OCI-LY1 (cell line): Measurements from ENCODE around the gene ALS2.
"Not testable (repeated sequence)": the region's sequence is repeated elsewhere in the genome, so short reads cannot be mapped to it uniquely, and the experiment has no call there.

Source experiments
- H2AFZ ChIP-seq: fragments of 200-600 bp; sonication (generic), shearing (Covaris generic); 2 replicates; pipeline ENCODE4 v1.6.0; 2014; ENCODE audit warnings: antibody characterized with exemption, mild to moderate bottlenecking, low read length
- H3F3A ChIP-seq: fragments of 200-600 bp; sonication (generic), shearing (Covaris generic); 2 replicates; pipeline ENCODE4 v1.6.0; 2014; ENCODE audit warnings: mild to moderate bottlenecking, antibody characterized with exemption, low read length, moderate library complexity; ENCODE audit not compliant: insufficient read depth
- H3K27ac ChIP-seq: fragments of 200-600 bp; sonication (generic); 2 replicates; pipeline ENCODE4 v1.5.1; 2014; ENCODE audit warnings: low read length, mixed run types, mild to moderate bottlenecking, low read depth; ENCODE audit not compliant: poor library complexity, severe bottlenecking
- H3K27me3 ChIP-seq: fragments of 200-600 bp; sonication (generic); 2 replicates; pipeline ENCODE4 v1.6.0; 2014; ENCODE audit warnings: antibody characterized with exemption, mild to moderate bottlenecking, low read length, moderate library complexity; ENCODE audit not compliant: insufficient read depth
- H3K36me3 ChIP-seq: fragments of 200-600 bp; sonication (generic); 2 replicates; pipeline ENCODE4 v1.6.1; 2014; ENCODE audit warnings: mild to moderate bottlenecking, antibody characterized with exemption, low read length, moderate library complexity, mixed read lengths; ENCODE audit not compliant: insufficient read depth
- H3K4me1 ChIP-seq: fragments of 200-600 bp; sonication (generic); 2 replicates; pipeline ENCODE4 v1.5.1; 2014; ENCODE audit warnings: mild to moderate bottlenecking, low read length, moderate library complexity; ENCODE audit not compliant: insufficient read depth, severe bottlenecking
- H3K4me2 ChIP-seq: fragments of 200-600 bp; sonication (generic), shearing (Covaris generic); 2 replicates; pipeline ENCODE4 v1.6.1; 2014; ENCODE audit warnings: low read length
- H3K4me3 ChIP-seq: fragments of 200-600 bp; sonication (generic); 2 replicates; pipeline ENCODE4 v1.5.1; 2014; ENCODE audit warnings: low read length, low read depth, mild to moderate bottlenecking, mixed read lengths; ENCODE audit not compliant: poor library complexity, severe bottlenecking
- H3K79me2 ChIP-seq: fragments of 200-600 bp; shearing (Covaris generic); 2 replicates; pipeline ENCODE4 v1.6.1; 2016; ENCODE audit warnings: mixed run types, low read length, mixed read lengths; ENCODE audit not compliant: insufficient read depth
- H3K9ac ChIP-seq: fragments of 200-600 bp; sonication (generic), shearing (Covaris generic); 2 replicates; pipeline ENCODE4 v1.6.1; 2014; ENCODE audit warnings: mild to moderate bottlenecking, low read length, mixed read lengths
- H3K9me2 ChIP-seq: fragments of 200-600 bp; sonication (generic), shearing (Covaris generic); 2 replicates; pipeline ENCODE4 v1.6.1; 2014; ENCODE audit warnings: low read depth, mild to moderate bottlenecking, low read length, mixed read lengths
- H3K9me3 ChIP-seq: fragments of 200-600 bp; shearing (Covaris generic); 2 replicates; pipeline ENCODE4 v1.6.1; 2014; ENCODE audit warnings: low read length, mixed read lengths
- H4K20me1 ChIP-seq: fragments of 200-600 bp; sonication (generic), shearing (Covaris generic); 2 replicates; pipeline ENCODE4 v1.6.0; 2016; ENCODE audit warnings: mild to moderate bottlenecking, low read length; ENCODE audit not compliant: insufficient read depth
- EZH2 ChIP-seq: fragments of 200-600 bp; sonication (generic), shearing (Covaris generic); IDR thresholded peaks from 2 replicates; pipeline ENCODE4 v1.8.0; 2017; ENCODE audit warnings: borderline replicate concordance, mixed run types, mild to moderate bottlenecking, antibody characterized with exemption, low read length, moderate library complexity, mixed read lengths
- TF ChIP-seq, protein P1 (sequence below): fragments of 200-600 bp; sonication (generic), shearing (Covaris generic); IDR thresholded peaks from 2 replicates; pipeline ENCODE4 v1.5.1; 2017; ENCODE audit warnings: mild to moderate bottlenecking, antibody characterized with exemption, low read length, moderate library complexity, mixed read lengths

ALS2 gene

DNA sequence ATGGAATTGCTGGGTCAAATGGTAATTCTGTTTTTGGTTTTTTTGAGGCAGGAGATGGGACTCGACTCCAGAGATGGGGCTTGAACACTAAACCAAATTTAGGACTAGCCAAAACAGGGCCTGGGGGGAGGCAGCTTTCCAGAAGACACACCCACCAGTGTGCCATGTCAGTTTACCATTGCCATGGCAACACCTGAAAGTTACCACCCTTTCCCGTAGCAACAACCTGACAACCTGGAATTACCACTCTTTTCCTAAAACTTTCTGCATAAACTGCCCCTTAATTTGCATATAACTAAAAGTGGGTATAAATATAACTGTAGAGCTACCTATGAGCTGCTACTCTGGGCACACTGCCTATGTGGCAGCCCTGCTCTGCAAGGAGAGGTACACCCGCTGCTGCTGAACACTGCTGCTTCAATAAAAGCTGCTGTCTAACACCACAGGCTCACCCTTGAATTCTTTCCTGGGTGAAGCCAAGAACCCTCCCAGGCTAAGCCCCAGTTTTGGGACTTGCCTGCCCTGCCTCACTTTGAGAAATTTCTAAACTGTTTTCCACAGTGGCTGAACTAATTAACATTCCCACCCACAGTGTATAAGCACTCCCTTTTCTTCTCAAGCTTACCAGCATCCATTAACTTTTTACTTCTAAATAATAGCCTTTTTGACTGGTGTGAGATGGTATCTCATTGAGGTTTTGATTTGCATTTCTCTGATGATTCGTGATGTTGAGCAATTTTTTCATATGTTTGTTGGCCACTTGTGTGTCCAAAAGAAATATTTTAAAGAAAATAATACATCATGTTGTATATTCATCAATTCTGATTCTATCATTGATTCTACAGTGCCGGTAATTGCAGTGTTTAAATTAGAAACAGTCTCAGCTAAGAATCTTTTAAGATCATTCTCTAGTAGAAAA, 36.2 kb upstream of the ALS2 start:
- TF ChIP-seq, protein P1, sequence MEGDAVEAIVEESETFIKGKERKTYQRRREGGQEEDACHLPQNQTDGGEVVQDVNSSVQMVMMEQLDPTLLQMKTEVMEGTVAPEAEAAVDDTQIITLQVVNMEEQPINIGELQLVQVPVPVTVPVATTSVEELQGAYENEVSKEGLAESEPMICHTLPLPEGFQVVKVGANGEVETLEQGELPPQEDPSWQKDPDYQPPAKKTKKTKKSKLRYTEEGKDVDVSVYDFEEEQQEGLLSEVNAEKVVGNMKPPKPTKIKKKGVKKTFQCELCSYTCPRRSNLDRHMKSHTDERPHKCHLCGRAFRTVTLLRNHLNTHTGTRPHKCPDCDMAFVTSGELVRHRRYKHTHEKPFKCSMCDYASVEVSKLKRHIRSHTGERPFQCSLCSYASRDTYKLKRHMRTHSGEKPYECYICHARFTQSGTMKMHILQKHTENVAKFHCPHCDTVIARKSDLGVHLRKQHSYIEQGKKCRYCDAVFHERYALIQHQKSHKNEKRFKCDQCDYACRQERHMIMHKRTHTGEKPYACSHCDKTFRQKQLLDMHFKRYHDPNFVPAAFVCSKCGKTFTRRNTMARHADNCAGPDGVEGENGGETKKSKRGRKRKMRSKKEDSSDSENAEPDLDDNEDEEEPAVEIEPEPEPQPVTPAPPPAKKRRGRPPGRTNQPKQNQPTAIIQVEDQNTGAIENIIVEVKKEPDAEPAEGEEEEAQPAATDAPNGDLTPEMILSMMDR: no peak
- no peak for TF ChIP-seq EZH2

DNA sequence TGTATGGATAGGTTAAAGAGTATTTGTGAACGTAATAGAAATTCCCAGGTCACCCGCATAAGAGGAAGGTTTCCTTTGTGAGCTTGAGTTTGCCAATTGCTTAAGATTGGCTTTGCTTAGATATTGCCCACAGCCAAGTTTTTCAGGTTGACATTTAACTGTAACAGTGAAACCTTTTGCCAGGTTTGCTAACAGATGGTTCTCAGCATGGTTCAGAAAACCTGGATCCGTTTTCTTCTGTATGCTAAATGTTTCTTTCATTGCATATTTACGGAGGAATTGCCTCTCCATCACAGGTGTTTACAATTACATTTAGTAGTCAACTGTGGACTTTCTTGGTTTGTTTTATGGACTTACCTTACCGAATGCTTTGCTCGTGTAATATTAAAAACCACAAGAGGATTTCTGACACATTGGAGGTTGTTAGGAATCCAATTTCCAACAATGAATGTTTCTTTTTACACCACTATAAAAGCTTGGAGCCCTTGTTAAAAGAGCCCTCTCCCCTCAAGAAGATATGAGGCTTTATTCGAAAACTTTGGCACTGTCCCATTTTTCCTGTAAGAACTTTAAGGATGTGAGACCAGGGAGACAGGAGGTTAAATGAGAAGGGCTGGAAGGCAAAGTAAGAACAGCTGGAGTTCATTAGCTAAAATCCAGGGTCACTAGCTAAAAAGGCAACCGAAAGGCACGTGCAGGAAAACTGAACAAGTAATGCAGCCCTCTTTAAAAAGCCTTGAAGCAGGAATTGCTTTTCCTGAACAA, 33.4 kb upstream of the ALS2 start:
- no peaks in the 10 kb centered on the region for H3K27me3 ChIP-seq
- no peak overlapping the region for H2AFZ ChIP-seq
- H3K27ac ChIP-seq: no peak overlapping the region
- H3K4me1 ChIP-seq: no peaks in the 10 kb centered on the region
- H3K79me2 ChIP-seq: no peaks in the 10 kb centered on the region
- no peak for TF ChIP-seq EZH2
- TF ChIP-seq, protein P1: no peak
- no peaks in the 10 kb centered on the region for H4K20me1 ChIP-seq
- no peaks in the 10 kb centered on the region for H3K9me3 ChIP-seq
- no peaks in the 10 kb centered on the region for H3F3A ChIP-seq
- no peaks in the 10 kb centered on the region for H3K9me2 ChIP-seq
- no peaks in the 10 kb centered on the region for H3K36me3 ChIP-seq
- no peak overlapping the region for H3K4me3 ChIP-seq
- H3K9ac ChIP-seq: no peak overlapping the region
- H3K4me2 ChIP-seq: no peak overlapping the region

More for the DNA sequence above, 36.2 kb upstream of the ALS2 start:
- Histone ChIP-seq H3K79me2 (no peaks in the 10 kb centered on the region), H3K9ac (no peak overlapping the region), H3K4me1 (no peaks in the 10 kb centered on the region), H3K36me3 (no peaks in the 10 kb centered on the region), H3F3A (no peaks in the 10 kb centered on the region), H3K27me3 (no peaks in the 10 kb centered on the region), H3K27ac (no peak overlapping the region), H3K4me3 (no peak overlapping the region), H2AFZ (no peak overlapping the region), H3K4me2 (no peak overlapping the region), H4K20me1 (no peaks in the 10 kb centered on the region), H3K9me2 (no peaks in the 10 kb centered on the region), H3K9me3 (no peaks in the 10 kb centered on the region)

DNA sequence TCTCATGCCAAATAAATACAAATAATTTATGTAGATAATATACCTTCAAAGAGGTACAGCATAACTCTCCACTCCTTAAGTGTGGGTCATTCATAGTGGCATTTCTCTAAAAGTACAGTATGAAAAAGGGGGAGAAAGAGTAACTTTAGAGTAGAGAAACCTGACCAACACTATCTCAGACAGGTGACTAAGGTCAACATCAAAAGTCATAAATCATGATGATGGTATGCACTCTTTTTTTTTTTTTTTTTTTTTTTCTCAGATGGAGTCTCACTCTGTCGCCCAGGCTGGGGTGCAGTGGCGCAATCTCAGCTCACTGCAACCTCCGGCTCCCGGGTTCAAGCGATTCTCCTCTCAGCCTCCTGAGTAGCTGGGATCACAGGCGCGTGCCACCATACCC, 29.9 kb upstream of the ALS2 start:
- H3K4me2 ChIP-seq, H3K9ac ChIP-seq, H3K4me3 ChIP-seq, H3K27ac ChIP-seq, H3K27me3 ChIP-seq, H2AFZ ChIP-seq, H3K79me2 ChIP-seq, H3K9me3 ChIP-seq, H4K20me1 ChIP-seq, H3K9me2 ChIP-seq, H3K4me1 ChIP-seq, H3K36me3 ChIP-seq, H3F3A ChIP-seq: not testable (repeated sequence)
